GM12878 (cell line): ENCODE data around the gene GAB1.

ENCODE experiments used
- ATF2 ChIP-seq: IDR thresholded peaks from 2 replicates; pipeline ENCODE4 v1.6.1; 2012; ENCODE audit warnings: low read length, inconsistent platforms
- CHD1 ChIP-seq: IDR thresholded peaks from 2 replicates; pipeline ENCODE4 v1.6.1; 2012; ENCODE audit warnings: low read depth, low read length, improper control_type of control experiment
- CTCF ChIP-seq, 3 experiments: IDR thresholded peaks in 2 of 3; conservative IDR thresholded peaks in 1 of 3; 2 replicates each; pipeline ENCODE4 v1.5.1; 2011; ENCODE audit warnings: low read depth in 3 of 3, low read length in 3 of 3, mild to moderate bottlenecking in 3 of 3, control low read depth in 2 of 3, moderate library complexity in 2 of 3, inconsistent platforms in 1 of 3, mixed read lengths in 1 of 3; ENCODE audit not compliant: control insufficient read depth in 2 of 3, insufficient read depth in 1 of 3; ENCODE audit errors: extremely low read depth in 1 of 3
- ELK1 ChIP-seq: IDR thresholded peaks from 2 replicates; pipeline ENCODE4 v1.6.1; 2012; ENCODE audit warnings: low read depth, low read length, improper control_type of control experiment
- EP300 ChIP-seq, 2 experiments: fragments of 150-350 bp in 1 of 2; IDR thresholded peaks; 2 replicates each; pipeline ENCODE4 v1.6.1; 2011 to 2012; ENCODE audit warnings: low read depth in 2 of 2, low read length in 2 of 2, borderline replicate concordance in 1 of 2, improper control_type of control experiment in 1 of 2, inconsistent platforms in 1 of 2; ENCODE audit not compliant: control insufficient read depth in 1 of 2
- KDM1A ChIP-seq: fragments of 200-600 bp; sonication (generic); IDR thresholded peaks from 2 replicates; pipeline ENCODE4 v1.6.1; 2016; ENCODE audit warnings: borderline replicate concordance
- NFIC ChIP-seq: IDR thresholded peaks from 2 replicates; pipeline ENCODE4 v1.6.1; 2012; ENCODE audit warnings: low read depth, mild to moderate bottlenecking, inconsistent platforms, low read length, moderate library complexity
- POLR2A ChIP-seq: IDR thresholded peaks from 2 replicates; pipeline ENCODE4 v1.6.1; 2011; ENCODE audit warnings: low read depth, mild to moderate bottlenecking, low read length
- POLR2AphosphoS2 ChIP-seq: IDR thresholded peaks from 2 replicates; pipeline ENCODE4 v1.6.1; 2011; ENCODE audit warnings: low read depth, mild to moderate bottlenecking, low read length, improper control_type of control experiment, moderate library complexity
- YY1 ChIP-seq: IDR thresholded peaks from 2 replicates; pipeline ENCODE4 v1.6.1; 2011; ENCODE audit warnings: low read depth, mild to moderate bottlenecking, low read length
- TF ChIP-seq, protein P1 (sequence below): fragments of 450-650 bp; IDR thresholded peaks from 2 replicates; pipeline ENCODE4 v1.6.1; 2016; ENCODE audit warnings: mild to moderate bottlenecking, moderate library complexity, borderline replicate concordance

DNA sequence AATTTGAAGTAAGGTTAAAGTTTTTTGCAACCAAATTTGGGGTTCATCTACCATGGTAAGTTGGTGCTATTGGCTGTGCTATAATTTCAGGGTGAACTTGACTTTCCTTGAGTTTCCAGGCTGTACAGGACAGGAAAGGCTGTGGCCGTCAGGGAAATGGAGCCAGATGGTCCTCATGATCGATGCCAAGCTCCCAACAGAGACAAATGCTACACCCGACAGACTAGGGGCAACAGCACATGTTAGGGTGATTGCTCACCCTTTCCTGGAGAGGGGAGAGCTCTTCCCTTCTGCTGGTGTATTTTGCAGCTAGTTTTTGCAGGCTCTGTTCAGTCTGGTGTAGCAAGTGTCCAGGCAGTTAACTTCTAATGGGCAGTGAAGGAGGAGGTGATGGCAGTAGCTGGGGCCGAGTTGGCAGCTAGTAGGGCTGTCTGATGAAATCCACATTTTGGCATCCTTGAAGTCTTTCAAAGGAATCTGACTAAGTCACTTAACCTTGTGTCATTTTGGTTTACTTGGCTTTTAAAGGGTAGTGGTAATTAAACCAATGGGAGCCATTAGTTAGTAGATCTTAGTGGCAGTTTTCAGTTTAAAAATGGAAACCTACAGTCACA is 47.8 kb downstream of the GAB1 start:
- TF ChIP-seq CTCF (IDR thresholded peaks at IDR 0.05 in 2 of 3, conservative IDR thresholded peaks at IDR 0.05 in 1 of 3; ENCODE audit: control insufficient read depth in 2 of 3, extremely low read depth in 1 of 3, insufficient read depth in 1 of 3, low read depth in 3 of 3, low read length in 3 of 3) (no peak), KDM1A (no peak), POLR2A (no peak), NFIC (no peak), CHD1 (no peak), ELK1 (no peak), YY1 (no peak), ATF2 (no peak), POLR2AphosphoS2 (no peak), EP300 (IDR thresholded peaks at IDR 0.05; ENCODE audit: borderline replicate concordance in 1 of 2, control insufficient read depth in 1 of 2, low read depth in 2 of 2, low read length in 2 of 2) (no peak)
- TF ChIP-seq, protein P1, sequence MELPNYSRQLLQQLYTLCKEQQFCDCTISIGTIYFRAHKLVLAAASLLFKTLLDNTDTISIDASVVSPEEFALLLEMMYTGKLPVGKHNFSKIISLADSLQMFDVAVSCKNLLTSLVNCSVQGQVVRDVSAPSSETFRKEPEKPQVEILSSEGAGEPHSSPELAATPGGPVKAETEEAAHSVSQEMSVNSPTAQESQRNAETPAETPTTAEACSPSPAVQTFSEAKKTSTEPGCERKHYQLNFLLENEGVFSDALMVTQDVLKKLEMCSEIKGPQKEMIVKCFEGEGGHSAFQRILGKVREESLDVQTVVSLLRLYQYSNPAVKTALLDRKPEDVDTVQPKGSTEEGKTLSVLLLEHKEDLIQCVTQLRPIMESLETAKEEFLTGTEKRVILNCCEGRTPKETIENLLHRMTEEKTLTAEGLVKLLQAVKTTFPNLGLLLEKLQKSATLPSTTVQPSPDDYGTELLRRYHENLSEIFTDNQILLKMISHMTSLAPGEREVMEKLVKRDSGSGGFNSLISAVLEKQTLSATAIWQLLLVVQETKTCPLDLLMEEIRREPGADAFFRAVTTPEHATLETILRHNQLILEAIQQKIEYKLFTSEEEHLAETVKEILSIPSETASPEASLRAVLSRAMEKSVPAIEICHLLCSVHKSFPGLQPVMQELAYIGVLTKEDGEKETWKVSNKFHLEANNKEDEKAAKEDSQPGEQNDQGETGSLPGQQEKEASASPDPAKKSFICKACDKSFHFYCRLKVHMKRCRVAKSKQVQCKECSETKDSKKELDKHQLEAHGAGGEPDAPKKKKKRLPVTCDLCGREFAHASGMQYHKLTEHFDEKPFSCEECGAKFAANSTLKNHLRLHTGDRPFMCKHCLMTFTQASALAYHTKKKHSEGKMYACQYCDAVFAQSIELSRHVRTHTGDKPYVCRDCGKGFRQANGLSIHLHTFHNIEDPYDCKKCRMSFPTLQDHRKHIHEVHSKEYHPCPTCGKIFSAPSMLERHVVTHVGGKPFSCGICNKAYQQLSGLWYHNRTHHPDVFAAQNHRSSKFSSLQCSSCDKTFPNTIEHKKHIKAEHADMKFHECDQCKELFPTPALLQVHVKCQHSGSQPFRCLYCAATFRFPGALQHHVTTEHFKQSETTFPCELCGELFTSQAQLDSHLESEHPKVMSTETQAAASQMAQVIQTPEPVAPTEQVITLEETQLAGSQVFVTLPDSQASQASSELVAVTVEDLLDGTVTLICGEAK: no peak
